Measurements from ENCODE around the gene MAD1L1.
A peak's percentile ranks its signal among the peaks of the same experiment; 100 is the strongest.

The MAD1L1 gene

DNA sequence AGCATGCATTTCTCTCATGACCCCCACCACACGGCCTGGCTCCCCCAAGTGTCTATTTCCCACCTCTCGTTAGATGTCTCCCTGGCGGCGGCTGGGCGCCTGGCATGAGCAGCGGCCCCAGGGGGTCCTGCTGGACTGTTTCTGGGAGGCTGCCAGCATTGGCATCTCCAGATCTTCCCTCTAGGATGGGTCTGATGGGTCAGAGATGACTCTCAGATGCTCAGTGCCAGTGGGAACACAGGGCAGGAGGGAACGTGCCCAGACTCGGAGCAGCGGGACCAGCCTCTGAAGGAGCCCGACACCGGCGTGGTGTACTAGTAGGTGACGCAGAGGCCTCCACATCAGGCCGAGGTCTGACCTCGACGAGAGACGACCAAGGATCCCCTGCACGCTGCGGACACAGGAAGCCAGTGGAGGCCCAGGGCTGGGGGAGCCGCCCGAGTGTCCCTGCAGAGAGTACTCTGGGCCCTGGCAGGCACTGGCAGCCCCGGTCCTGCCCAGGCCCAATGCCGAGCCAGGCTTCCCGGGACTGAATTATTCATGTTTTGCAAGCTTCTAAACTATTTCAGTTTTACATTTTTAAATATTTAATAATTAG, 323.8 kb downstream of the MAD1L1 start:
- Histone ChIP-seq H3K4me1 (peaks cover 15% of the 10 kb centered on the region), H3K27me3 (no peaks in the 10 kb centered on the region), H3K36me3 (no peaks in the 10 kb centered on the region; the same call in 1 of the 2 replicates), H3K9me3 (no peaks in the 10 kb centered on the region), H3K4me3 (ENCODE audit: low read depth, low read length) (no peak overlapping the region)
- peak; percentile 45 for DNase-seq
- TF ChIP-seq, protein P1, sequence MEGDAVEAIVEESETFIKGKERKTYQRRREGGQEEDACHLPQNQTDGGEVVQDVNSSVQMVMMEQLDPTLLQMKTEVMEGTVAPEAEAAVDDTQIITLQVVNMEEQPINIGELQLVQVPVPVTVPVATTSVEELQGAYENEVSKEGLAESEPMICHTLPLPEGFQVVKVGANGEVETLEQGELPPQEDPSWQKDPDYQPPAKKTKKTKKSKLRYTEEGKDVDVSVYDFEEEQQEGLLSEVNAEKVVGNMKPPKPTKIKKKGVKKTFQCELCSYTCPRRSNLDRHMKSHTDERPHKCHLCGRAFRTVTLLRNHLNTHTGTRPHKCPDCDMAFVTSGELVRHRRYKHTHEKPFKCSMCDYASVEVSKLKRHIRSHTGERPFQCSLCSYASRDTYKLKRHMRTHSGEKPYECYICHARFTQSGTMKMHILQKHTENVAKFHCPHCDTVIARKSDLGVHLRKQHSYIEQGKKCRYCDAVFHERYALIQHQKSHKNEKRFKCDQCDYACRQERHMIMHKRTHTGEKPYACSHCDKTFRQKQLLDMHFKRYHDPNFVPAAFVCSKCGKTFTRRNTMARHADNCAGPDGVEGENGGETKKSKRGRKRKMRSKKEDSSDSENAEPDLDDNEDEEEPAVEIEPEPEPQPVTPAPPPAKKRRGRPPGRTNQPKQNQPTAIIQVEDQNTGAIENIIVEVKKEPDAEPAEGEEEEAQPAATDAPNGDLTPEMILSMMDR (IDR thresholded peaks at IDR 0.05; ENCODE audit: low read depth, low read length): no peak

DNA sequence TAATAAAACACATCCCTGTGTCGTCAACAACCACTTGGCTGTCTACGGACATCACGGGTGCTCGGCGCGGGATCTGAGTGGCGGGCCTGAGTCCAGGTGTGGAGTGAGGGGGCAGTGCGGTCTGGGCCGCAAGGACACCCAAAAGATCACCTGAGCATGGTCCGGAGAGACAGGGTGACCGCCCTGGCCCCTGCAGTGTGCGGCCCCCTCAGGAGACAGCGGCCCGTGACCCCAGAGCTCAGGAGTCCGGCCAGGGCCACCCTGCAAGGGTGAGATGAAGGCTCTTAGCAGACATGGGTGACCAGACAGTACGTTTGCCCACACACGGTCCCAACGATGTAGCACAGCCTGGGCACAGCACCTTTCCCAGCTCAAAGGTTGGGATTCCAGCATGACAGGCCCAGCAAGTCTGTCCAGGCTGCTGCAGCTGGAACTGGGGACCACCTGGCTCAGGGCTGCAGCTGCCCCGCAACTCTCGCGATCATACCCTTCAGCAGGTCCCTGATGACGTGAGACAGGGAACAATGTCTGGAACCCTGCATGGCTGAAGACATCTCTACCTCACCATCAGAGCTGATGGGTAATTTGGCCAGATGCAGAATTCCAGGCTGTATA, 324.9 kb downstream of the MAD1L1 start:
- Histone ChIP-seq H3K36me3 (no peaks in the 10 kb centered on the region; the same call in 1 of the 2 replicates), H3K4me1 (peaks cover 6% of the 10 kb centered on the region), H3K4me3 (ENCODE audit: low read depth, low read length) (no peak overlapping the region), H3K27me3 (no peaks in the 10 kb centered on the region), H3K9me3 (no peaks in the 10 kb centered on the region)
- no peak for DNase-seq
- TF ChIP-seq, protein P1 (IDR thresholded peaks at IDR 0.05; ENCODE audit: low read depth, low read length): no peak

DNA sequence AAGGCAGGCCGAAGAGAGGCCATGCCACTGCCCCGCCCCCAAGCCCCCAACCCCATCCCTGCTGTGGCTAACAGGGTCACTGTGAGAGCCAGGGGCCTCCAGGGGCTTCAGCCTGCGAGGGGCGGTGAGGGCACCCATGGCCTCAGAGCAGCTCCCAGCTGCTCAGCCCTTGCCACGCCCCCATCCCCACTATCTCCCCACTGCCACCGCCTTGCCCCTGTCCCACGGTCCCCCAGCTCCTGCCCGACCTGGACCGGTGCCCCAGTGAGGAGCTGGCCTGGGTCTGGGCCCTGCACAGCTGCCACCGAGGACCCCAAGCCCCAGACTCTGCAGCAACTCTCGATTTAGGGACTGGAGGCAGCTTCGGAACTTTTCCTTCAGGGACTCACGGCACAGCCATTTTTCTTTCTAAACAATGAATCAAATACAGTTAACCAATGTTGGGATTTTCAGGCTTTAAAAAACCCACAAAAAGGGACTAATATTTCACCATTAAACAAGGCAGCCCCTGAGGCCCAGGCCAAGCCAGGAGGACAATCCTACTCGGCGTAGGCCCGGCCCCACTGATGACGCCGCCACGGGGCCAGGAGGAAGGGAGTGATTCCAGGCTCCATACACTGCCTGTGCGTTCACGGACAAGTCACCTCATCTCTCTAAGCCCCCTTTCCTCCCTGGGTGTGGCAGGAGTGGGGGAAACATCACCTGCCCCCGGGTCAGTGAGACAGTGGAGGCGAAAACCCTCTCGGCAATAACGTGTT, 325.6 kb downstream of the MAD1L1 start:
- Histone ChIP-seq H3K4me1 (peaks cover 2% of the 10 kb centered on the region), H3K4me3 (ENCODE audit: low read depth, low read length) (no peak overlapping the region), H3K9me3 (no peaks in the 10 kb centered on the region), H3K27me3 (no peaks in the 10 kb centered on the region), H3K36me3 (no peaks in the 10 kb centered on the region; the same call in 1 of the 2 replicates)
- no peak for DNase-seq
- TF ChIP-seq, protein P1 (IDR thresholded peaks at IDR 0.05; ENCODE audit: low read depth, low read length): no peak

DNA sequence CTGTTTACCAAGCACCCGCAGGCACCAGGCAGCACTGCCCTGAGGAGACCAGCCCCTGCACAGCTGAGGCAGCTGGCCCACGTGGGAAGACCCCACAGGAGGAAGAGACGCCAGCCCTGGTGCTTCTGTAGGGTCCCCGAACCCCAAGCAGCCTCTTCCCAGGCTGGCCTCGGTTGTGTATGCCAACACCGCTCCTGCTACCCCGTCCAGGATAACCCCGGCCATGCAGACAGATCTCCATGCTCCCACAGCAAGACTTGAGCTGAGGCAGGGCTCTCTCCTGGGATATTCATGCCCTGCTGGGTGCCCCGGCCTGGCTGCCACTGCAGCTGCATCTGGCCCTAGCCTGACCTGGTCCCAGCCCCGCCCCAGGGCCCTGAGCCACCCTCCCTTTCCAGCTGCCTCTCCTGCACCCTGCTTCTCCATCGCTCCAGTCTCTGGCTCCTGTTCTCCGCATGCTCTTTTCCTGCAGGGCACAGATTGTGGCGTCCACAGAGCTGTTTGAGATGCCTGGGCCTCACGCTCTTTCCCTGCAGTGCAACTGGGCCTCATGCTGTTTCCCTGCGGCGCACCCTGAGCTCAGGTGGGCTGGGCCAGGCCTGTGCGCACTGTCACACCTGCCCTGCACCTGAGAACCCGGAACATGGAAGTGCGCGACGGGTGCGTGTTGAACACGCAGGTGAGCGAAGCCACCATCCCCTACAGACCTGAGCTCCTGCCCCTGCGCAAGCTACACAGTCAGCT, 326.5 kb downstream of the MAD1L1 start:
- TF ChIP-seq, protein P1 (IDR thresholded peaks at IDR 0.05; ENCODE audit: low read depth, low read length): no peak
- Histone ChIP-seq H3K36me3 (no peaks in the 10 kb centered on the region; the same call in 1 of the 2 replicates), H3K9me3 (no peaks in the 10 kb centered on the region), H3K4me1 (no peaks in the 10 kb centered on the region), H3K4me3 (ENCODE audit: low read depth, low read length) (no peak overlapping the region), H3K27me3 (no peaks in the 10 kb centered on the region)
- DNase-seq: no peak

DNA sequence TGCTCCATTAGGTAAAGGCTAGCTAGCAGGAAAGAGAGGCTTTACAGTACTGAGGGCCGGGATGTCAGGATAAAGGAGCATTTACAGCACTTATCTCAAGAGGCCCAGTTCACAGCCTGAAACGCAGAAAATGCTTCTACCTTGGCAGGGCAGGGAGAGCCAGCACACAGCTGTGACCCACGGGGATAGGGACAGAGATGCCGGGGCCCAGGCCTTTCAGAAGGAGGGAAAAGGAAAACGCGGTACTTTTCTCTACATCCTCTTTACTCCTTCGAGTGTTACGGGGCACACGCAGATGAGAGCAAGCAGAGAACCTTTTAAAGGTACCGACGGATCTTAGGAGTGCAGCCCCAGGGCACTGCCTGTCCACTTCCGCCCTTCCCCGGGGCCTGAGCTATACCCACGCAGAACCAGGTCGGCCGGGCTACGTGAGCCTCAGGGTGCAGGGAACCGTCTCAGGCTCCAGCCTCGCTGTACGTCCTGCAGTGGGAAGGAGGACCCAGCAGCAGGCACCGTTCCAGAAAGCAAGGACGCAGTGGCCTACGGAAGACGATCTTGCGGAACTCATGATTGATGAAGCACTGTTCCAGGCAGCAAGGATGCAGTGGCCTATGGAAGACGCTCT, 330.4 kb downstream of the MAD1L1 start:
- Histone ChIP-seq H3K27me3 (no peaks in the 10 kb centered on the region), H3K4me1 (peaks cover 5% of the 10 kb centered on the region; the same call in 1 of the 2 replicates), H3K9me3 (no peaks in the 10 kb centered on the region), H3K36me3 (no peaks in the 10 kb centered on the region; the same call in 1 of the 2 replicates), H3K4me3 (ENCODE audit: low read depth, low read length) (no peak overlapping the region)
- DNase-seq: peak; percentile 3
- TF ChIP-seq, protein P1 (IDR thresholded peaks at IDR 0.05; ENCODE audit: low read depth, low read length): no peak

All from BE2C (cell line).